Measurements from ENCODE around the gene F11.
"Not testable (repeated sequence)": the region's sequence is repeated elsewhere in the genome, so short reads cannot be mapped to it uniquely, and the experiment has no call there.

The F11 gene

GRCh38 chr4:186250760-186251159 lies 15.2 kb upstream of the F11 start:
- DNase-seq: no peak

GRCh38 chr4:186255122-186255521 lies 10.9 kb upstream of the F11 start:
- DNase-seq: no peak

DNA sequence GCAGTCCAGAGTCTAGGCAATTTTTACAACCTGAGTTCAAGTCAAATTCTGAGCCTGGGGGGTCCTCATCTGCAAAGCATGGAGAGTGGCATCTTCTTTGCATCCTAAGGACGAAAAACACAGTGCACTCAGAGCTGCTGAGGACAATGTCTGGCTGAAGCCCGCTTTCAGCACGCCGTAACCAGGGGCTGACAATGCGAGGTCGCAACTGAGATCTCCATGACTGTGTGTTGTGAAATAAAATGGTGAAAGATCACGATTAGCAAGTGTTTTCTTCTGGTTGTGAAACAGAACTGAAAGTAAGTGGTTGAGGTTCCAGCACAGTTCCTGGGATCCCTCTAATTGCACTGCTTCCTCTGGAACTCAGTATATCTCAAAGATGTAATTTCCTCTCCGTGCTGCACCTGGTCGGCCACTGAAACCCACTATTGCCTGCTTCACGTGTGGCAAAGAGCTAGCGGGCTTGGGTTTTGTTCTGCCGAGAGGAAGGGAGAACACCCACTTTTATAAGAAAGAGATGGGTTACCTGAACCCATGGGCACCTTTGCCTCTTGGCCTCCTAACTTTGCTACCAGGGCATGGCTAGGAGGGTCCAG lies 7.7 kb upstream of the F11 start:
- DNase-seq: no peak

GRCh38 chr4:186260117-186260503 lies 5.9 kb upstream of the F11 start:
- DNase-seq: no peak

GRCh38 chr4:186260504-186261448 lies 5.2 kb upstream of the F11 start:
- DNase-seq: no peak

DNA sequence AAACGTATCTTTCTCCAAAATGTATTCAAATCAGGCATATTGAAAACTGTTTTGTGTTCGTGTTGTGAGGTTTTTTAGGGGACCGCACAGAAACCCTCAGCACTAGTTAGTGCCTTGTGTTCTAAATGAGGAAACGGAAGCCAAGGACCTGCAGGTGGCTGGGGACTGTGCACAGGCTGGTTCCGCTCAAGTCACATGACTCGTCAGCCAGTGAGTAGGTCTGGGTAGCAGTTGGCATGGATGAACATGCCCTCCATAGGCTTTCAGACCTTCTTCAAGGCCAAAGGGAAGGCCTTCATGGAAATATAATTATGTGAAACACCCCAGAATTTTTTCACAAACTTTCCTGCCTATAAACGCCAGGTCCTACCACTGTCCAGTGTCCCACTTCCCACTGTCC lies 1.3 kb upstream of the F11 start:
- DNase-seq: no peak

DNA sequence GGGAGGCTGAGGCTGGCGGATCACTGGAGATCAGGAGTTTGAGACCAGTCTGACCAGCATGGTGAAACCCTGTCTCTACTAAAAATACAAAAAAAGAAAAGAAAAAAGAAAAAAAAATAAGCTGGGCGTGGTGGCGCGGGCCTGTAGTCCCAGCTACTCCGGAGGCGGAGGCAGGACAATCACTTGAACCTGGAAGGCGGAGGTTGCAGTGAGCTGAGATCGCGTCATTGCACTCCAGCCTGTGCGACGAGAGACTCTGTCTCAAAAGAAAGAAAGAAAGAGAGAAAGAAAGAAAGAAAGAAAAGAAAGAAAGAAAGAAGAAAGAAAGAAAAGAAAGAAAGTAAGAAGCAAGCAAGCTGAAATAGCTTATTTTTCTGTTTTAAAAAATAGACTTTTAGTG lies 739 bp upstream of the F11 start:
- DNase-seq: not testable (repeated sequence)

- DNase-seq: no peak
These were observed 904 bp downstream of the F11 start for GRCh38 chr4:186266729-186267456.

DNA sequence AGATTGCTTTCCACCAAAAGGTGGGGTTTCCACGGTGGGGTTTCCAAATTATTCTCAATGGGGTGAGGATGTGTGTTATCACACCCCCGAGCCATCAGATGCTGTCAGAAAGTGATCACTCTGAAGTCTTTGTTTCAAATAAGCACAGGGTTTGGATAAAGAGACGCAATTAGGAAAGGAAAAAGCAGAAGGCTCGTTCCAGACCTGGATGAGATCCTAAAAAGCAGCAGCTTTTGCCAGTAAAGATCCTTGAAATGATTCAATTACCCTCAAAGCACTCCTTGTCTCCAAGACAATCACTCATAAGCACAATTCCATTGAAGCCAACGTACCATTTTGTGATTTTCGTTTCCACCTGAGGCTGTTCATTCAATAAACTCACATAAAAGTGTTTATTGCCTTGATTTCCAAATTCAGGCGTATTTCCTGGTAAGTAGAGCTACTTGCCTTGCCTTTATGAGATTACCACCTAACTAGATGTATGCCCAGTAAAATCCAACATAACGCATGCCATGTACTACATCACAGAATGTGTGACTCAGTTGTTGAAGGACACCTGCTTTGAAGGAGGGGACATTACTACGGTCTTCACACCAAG lies 5.2 kb downstream of the F11 start:
- DNase-seq: no peak

- DNase-seq: no peak
These were observed 6.9 kb downstream of the F11 start for GRCh38 chr4:186272699-186273391.

GRCh38 chr4:186273392-186273789 lies 7.4 kb downstream of the F11 start:
- DNase-seq: not testable (repeated sequence)

GRCh38 chr4:186283311-186283710 lies 17.3 kb downstream of the F11 start:
- no peak for DNase-seq

DNA sequence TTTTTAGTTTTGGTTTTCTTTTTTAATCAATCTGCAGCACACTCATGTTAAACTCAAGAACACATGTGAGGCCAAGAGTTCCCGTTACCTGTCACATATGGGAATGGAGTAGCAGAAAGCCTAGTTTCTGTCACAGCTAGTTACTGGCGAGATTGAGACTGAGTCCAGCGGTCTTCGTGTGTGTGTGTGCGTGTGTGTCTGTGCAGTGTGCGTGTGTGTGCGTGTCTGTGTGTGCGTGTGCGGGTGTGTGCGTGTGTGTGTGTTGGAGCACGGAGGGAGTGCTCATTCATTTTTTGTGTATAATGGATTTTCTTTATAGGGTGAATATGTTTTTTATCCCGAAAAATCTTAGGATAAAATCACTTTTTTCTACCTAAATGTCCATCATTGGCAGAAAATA lies 19.2 kb downstream of the F11 start:
- no peak for DNase-seq

GRCh38 chr4:186286581-186286980 lies 20.6 kb downstream of the F11 start:
- DNase-seq: no peak

DNA sequence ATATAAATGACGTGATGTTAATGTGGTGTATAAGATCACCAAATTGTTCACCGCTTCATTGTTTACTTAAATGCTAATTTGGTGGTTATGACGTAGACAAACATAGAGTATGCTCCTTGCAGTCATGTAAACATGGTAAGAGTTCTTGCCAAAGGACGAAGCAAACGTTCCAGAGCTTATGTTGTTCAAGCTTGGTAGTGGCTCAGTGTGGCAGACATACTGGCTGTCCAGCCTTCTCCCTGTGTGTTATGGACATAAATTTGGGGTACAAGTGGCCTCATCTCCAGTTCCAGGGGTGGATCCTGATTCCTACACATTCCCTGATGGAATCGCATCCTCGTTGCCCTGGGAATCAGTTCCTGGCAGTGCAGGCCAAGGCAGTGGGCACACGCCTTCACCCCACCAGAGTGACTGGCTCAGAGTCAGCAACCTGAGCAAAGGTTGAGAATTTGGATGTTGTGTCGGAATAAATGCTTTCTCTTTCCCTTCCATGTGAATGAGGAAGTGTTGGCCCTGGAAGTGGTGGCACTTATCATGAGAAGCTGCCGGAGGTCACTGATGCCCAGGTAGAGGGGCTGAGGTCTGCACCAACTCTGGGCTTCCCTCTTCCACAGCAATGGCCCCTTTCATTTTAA lies 25.4 kb downstream of the F11 start:
- no peak for DNase-seq

GRCh38 chr4:186294160-186294559 lies 28.2 kb downstream of the F11 start:
- DNase-seq: no peak

DNA sequence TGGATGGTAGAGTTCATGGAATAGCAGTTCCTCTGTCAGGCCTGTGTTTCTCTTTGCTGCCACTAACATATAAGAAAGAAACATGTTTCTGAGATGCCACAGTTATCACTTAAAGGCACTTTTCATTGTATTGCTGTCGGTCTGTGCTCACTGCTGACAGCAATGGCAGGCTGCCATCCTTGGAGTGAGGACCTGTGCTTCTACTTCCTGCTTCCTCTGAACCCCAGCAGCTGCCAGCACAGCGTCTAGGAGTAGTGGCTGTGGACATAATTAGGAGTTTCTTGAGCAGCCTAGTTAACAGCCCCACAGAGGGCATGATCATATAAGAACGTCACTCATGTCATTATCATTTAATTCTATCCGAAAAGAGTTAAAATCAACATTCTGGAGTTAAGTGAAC lies 30.5 kb downstream of the F11 start:
- DNase-seq: no peak

- DNase-seq: no peak
These were observed 31.1 kb downstream of the F11 start for GRCh38 chr4:186297013-186297645.

GRCh38 chr4:186298031-186298647 lies 32.1 kb downstream of the F11 start:
- no peak for DNase-seq

DNA sequence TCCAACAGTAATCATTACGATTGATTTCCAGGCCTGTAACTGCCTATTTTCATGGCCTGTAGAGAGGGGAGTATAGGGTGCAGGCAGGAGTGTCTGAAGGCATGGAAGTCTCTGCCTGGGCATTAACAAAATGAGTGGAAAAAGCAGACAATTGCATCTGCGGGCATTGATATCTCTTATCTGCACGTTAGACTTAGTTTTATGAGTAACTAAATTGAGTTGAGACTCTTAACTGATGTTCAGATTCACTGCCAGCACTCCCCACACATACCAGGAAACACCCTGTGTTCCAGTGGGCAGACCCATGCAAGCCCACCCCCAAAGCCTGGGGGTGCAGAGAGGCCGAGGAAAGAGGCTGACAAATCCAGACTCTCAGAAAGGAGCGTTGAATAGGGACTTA lies 33.3 kb downstream of the F11 start:
- DNase-seq: no peak

- no peak for DNase-seq
These were observed 34.8 kb downstream of the F11 start for GRCh38 chr4:186300659-186301390.

All from activated CD4-positive, alpha-beta T cell treated with anti-CD3 and anti-CD28 coated beads for 1 hour (primary cell).